HL-60 (cell line): Measurements from ENCODE around the gene ATAD3C.

Source experiments
- DNase-seq, 2 experiments: peaks; one replicate each; pipeline ENCODE4 v3.0.0-alpha.2; 2010 to 2020; ENCODE audit warnings: low read depth in 1 of 2, low spot score in 1 of 2
- H3K27ac ChIP-seq: fragments of 250-450 bp; sonication (Bioruptor Pico); replicated peaks from 2 replicates; pipeline ENCODE4 v1.5.1; 2020; ENCODE audit warnings: mild to moderate bottlenecking, moderate library complexity
- H3K27me3 ChIP-seq: fragments of 250-450 bp; sonication (Bioruptor Pico); 2 replicates; pipeline ENCODE4 v1.5.1; 2021; ENCODE audit warnings: mild to moderate bottlenecking, moderate library complexity; ENCODE audit not compliant: insufficient read depth, poor library complexity, severe bottlenecking
- H3K4me3 ChIP-seq: replicated peaks from 2 replicates; pipeline ENCODE4 v1.5.1; 2011; ENCODE audit warnings: mild to moderate bottlenecking, control low read depth, low read length; ENCODE audit not compliant: insufficient read depth
- CTCF ChIP-seq: IDR thresholded peaks from one replicate; pipeline ENCODE4 v1.5.1; 2011; ENCODE audit warnings: low read length, control low read depth, inconsistent platforms; ENCODE audit not compliant: insufficient read depth
- GABPA ChIP-seq: IDR thresholded peaks from 2 replicates; pipeline ENCODE4 v1.6.1; 2012; ENCODE audit warnings: low read depth
- POLR2AphosphoS5 ChIP-seq: IDR thresholded peaks from 2 replicates; pipeline ENCODE4 v1.6.1; 2012; ENCODE audit warnings: low read depth
- SPI1 ChIP-seq: IDR thresholded peaks from 2 replicates; pipeline ENCODE4 v1.6.1; 2012; ENCODE audit warnings: low read depth, mild to moderate bottlenecking, borderline replicate concordance
- long read RNA-seq: library from polyadenylated mRNA; unstranded; transcript quantifications from one replicate; pipeline ENCODE4 v2.0.0, GENCODE V29; 2020
- TF ChIP-seq, protein P1 (sequence below): IDR thresholded peaks from 2 replicates; pipeline ENCODE4 v1.6.1; 2012; ENCODE audit warnings: low read depth; ENCODE audit not compliant: insufficient replicate concordance

Gene ATAD3C
- long read RNA-seq = 0 reads

DNA sequence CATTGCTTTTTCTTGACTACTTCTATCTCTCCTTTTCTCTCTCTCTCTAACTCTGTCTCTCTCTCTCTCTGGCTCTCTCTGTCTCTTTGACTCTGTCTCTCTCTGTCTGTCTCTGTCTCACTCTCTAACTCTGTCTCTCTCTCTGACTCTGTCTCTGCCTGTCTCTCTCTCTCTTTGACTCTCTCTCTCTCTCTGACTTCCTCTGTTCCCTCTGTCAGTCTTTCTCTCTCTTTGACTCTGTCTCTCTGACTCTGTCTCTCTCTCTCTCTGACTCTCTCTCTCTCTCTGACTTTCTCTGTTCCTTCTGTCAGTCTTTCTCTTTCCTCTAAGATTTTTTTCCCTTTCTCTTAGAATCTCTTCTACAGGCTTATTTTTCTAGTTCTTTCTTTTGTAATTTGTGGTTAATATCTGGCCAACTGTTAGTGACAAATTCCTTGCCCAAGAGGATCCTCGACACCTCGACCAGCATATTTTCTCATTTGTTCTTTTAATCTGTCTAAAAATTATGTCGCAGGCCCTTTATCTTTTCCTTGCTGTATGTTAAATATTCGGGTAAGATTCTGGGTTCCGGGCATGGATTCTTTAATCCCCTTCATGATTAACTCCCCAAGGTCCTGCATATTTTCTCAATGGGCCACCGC, at the start of gene ATAD3C:
Gene ATAD3C, plus strand, starts transcription at position 591 of the 641 bp plus-strand sequence. CDS start 995 bp downstream, outside the sequence.
- TF ChIP-seq GABPA = no peak
- TF ChIP-seq, protein P1, sequence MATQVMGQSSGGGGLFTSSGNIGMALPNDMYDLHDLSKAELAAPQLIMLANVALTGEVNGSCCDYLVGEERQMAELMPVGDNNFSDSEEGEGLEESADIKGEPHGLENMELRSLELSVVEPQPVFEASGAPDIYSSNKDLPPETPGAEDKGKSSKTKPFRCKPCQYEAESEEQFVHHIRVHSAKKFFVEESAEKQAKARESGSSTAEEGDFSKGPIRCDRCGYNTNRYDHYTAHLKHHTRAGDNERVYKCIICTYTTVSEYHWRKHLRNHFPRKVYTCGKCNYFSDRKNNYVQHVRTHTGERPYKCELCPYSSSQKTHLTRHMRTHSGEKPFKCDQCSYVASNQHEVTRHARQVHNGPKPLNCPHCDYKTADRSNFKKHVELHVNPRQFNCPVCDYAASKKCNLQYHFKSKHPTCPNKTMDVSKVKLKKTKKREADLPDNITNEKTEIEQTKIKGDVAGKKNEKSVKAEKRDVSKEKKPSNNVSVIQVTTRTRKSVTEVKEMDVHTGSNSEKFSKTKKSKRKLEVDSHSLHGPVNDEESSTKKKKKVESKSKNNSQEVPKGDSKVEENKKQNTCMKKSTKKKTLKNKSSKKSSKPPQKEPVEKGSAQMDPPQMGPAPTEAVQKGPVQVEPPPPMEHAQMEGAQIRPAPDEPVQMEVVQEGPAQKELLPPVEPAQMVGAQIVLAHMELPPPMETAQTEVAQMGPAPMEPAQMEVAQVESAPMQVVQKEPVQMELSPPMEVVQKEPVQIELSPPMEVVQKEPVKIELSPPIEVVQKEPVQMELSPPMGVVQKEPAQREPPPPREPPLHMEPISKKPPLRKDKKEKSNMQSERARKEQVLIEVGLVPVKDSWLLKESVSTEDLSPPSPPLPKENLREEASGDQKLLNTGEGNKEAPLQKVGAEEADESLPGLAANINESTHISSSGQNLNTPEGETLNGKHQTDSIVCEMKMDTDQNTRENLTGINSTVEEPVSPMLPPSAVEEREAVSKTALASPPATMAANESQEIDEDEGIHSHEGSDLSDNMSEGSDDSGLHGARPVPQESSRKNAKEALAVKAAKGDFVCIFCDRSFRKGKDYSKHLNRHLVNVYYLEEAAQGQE = no peak
- no peak for TF ChIP-seq POLR2AphosphoS5
- no peak for TF ChIP-seq SPI1
- TF ChIP-seq CTCF = no peak
- no peak within 1 kb of the TSS for H3K4me3 ChIP-seq
- no peak within 1 kb of the TSS for H3K27ac ChIP-seq
- DNase-seq = no peak
- no peaks in the 10 kb centered on the region for H3K27me3 ChIP-seq

- DNase-seq = peak in 1 of 2 experiments; percentile 36
Measured at GRCh38 chr1:1399872-1400575, 49.5 kb upstream of the ATAD3C start.

DNA sequence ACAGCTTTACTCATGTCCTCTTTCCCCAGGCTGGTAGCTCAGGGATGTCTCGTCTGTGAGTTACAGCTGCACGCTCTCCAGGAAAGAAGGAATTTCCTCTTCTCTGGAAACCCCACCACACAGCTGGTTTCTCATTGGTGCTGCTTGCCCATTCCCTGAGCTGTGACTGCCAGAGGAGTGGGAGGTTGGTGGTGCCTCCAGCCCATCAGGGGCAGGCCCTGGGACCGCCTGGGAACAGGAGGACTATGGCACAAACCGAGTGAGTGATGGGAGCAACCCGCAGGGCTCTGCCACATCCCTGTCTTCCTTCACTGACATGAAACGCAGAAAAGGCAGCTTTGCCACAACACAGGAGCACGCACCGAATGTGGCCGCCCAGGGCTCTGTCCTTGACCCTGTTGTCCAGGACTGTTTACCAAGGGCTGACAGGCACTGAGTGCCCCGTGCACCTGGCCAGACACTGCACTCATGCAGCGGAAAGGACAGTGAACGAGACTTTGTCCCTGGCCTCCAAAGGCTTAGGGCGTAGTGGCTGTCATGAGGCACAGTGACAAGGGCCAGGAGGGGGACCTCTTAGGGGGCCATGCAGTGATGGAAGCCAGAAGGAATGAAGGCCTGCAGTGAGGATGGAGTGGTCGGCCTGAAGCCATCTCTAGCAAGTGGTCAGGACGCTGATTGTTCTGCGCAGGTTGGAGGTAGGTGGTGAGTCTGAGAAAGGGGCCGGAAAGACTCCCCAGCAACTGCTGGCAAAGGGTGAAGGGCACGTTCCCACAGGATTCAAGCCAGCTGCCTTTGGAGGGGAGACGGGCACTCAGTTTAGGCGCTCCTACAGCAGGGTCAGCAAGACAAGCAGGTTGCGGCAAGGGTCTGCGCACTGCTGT, 48.7 kb upstream of the ATAD3C start:
- TF ChIP-seq POLR2AphosphoS5 = no peak; the same call in 1 of the 2 replicates
- no peak for TF ChIP-seq GABPA
- no peak for TF ChIP-seq CTCF
- TF ChIP-seq, protein P1 = no peak
- no peak for TF ChIP-seq SPI1
- no peak for DNase-seq
- Histone ChIP-seq H3K27me3 (no peaks in the 10 kb centered on the region), H3K27ac (peak overlapping the region; percentile 91), H3K4me3 (peak overlapping the region; percentile 86)

More at GRCh38 chr1:1399872-1400575, 49.5 kb upstream of the ATAD3C start:
- Histone ChIP-seq H3K27ac (peak overlapping the region; percentile 91), H3K4me3 (peak overlapping the region; percentile 86), H3K27me3 (no peaks in the 10 kb centered on the region)
- no peak for TF ChIP-seq GABPA
- no peak for TF ChIP-seq CTCF
- TF ChIP-seq POLR2AphosphoS5 = peak; percentile 79; the same call in 1 of the 2 replicates
- no peak for TF ChIP-seq SPI1
